Upper lobe of left lung (tissue), 4 donors: ENCODE measurements around the gene TRIM23.

Experiments
- CTCF ChIP-seq, 6 experiments: fragments of 450-650 bp in 4 of 6; fragments of 200-600 bp in 2 of 6; sonication (generic) in 2 of 6; IDR thresholded peaks; one replicate each; pipeline ENCODE4 v1.5.1; 2016 to 2019; ENCODE audit warnings: antibody characterized with exemption in 6 of 6
- POLR2A ChIP-seq, 4 donors: fragments of 450-650 bp; IDR thresholded peaks; one replicate each; pipeline ENCODE4 v1.5.1; 2016 to 2017; ENCODE audit warnings: antibody characterized with exemption in 4 of 4, mild to moderate bottlenecking in 2 of 4
- POLR2AphosphoS5 ChIP-seq, 2 donors: sonication (generic); formaldehyde crosslinking; IDR thresholded peaks; one replicate each; pipeline ENCODE4 v1.5.1; 2017; ENCODE audit warnings: antibody characterized with exemption in 2 of 2

DNA sequence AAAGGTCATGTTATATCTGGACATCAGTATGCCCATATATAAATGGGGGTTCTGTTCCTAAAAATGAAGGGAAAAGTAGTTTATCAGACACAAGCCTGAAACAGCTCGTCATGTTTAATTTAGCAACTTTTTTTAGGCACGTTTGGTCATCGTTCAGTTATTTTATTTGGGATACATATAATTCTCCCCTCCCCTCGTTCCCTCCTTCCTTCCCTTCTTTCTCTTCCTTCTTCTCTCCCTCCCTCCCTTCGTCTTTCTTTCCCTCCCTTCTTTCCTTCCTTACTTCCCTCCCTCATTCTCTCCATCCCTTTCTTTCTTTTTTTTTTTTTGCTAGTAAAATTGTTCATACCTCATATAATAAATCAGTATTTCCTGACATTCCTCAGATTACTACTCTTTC lies 57.6 kb downstream of the TRIM23 start:
- no peak for TF ChIP-seq CTCF (IDR thresholded peaks at IDR 0.05)
- no peak for TF ChIP-seq POLR2AphosphoS5 (IDR thresholded peaks at IDR 0.05)
- no peak for TF ChIP-seq POLR2A (IDR thresholded peaks at IDR 0.05)
